Prostate gland (tissue), 2 donors: Measurements from ENCODE around the gene SPATA31E1.

Experiments used
- POLR2A ChIP-seq: fragments of 450-650 bp; IDR thresholded peaks from one replicate; pipeline ENCODE4 v1.6.1; 2016; ENCODE audit warnings: antibody characterized with exemption, mild to moderate bottlenecking
- POLR2AphosphoS5 ChIP-seq: sonication (generic); formaldehyde crosslinking; IDR thresholded peaks from one replicate; pipeline ENCODE4 v1.6.1; 2017; ENCODE audit warnings: antibody characterized with exemption
- TF ChIP-seq, protein P1 (sequence below), 4 experiments: fragments of 200-600 bp in 2 of 4; fragments of 450-650 bp in 2 of 4; sonication (generic) in 2 of 4; IDR thresholded peaks; 1 replicate in 3 of 4; 2 replicates in 1 of 4; pipeline ENCODE4 v1.5.1; 2016 to 2019; ENCODE audit warnings: antibody characterized with exemption in 4 of 4, mild to moderate bottlenecking in 2 of 4, moderate library complexity in 2 of 4

DNA sequence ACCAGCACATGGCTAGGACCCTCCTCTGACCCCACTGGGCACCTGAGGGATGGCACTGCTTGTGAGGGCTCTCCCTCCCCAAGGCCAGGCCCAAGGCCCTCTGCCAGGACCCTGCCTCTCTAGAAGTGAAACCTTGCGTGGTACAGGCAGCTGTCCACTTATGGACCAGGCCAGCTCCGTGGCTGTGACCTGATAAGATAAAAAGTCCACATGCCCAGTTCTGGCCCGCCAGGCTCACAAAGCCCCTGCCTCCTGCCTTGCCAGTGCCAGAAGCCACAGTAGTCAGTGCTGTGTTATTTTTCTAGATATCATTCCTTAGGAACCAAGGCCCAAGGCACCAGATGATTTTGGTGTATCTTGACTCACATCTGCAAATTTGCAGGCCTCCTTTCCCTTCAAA lies 14.0 kb upstream of the SPATA31E1 start:
- TF ChIP-seq, protein P1, sequence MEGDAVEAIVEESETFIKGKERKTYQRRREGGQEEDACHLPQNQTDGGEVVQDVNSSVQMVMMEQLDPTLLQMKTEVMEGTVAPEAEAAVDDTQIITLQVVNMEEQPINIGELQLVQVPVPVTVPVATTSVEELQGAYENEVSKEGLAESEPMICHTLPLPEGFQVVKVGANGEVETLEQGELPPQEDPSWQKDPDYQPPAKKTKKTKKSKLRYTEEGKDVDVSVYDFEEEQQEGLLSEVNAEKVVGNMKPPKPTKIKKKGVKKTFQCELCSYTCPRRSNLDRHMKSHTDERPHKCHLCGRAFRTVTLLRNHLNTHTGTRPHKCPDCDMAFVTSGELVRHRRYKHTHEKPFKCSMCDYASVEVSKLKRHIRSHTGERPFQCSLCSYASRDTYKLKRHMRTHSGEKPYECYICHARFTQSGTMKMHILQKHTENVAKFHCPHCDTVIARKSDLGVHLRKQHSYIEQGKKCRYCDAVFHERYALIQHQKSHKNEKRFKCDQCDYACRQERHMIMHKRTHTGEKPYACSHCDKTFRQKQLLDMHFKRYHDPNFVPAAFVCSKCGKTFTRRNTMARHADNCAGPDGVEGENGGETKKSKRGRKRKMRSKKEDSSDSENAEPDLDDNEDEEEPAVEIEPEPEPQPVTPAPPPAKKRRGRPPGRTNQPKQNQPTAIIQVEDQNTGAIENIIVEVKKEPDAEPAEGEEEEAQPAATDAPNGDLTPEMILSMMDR (IDR thresholded peaks at IDR 0.05), result no peak
- TF ChIP-seq POLR2A (no peak), POLR2AphosphoS5 (no peak)
